Activated T-cell treated with anti-CD3 and anti-CD28 coated beads for 48 hours (primary cell): ENCODE results near the gene MKRN3.

Experiments
- DNase-seq: peaks from one replicate; pipeline ENCODE4 v3.0.0-alpha.2; 2020; ENCODE audit warnings: low read depth

Gene MKRN3

DNA sequence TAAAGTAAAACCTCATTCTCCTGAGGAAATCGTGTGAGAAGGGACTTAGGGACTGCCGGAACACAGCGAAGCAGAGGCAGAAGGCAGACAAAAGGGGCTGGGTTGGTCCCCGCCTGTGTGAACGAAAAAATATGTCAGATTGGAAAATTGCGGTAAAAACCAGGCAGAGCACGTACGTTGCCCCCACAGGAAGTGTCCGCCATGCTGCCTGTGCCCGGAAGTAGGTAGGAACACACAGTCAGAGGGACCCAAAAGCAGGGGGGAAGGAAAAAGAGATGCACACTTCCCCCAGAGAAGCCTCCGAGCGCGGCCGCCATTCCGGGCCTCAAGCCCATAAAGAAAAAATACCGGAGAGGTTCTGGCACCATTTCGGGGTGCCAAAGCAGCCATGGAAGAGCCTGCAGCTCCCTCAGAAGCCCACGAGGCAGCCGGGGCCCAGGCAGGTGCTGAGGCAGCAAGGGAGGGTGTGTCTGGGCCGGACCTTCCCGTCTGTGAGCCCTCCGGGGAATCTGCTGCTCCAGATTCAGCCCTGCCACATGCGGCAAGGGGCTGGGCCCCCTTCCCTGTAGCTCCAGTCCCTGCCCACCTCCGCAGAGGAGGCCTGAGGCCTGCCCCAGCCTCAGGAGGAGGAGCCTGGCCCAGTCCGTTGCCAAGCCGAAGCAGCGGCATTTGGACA is at the start of gene MKRN3:
Gene MKRN3, plus strand, starts transcription at position 280 of the 676 bp plus-strand sequence. Its CDS starts 109 bp downstream, at position 389.
- peak; percentile 29 for DNase-seq

DNA sequence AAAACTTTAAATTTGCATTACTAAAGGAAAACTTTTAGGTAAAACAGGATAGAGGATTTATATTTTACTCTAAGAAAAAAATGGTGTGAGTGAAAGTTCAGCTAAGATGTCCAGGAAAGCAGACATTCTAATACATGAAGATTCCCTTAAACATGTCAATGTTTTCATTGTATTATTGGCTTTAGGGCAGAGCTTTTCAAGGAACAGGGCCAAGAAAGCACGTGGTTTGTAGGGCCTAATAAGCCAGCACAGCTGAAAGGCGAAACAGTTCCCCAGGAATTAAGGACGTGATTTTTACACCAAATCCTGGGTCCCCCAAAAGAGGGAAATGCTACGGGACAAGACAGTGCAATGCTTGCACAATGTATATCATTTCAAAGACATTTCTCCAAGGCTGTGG is 48.6 kb upstream of the MKRN3 start:
- no peak for DNase-seq

DNA sequence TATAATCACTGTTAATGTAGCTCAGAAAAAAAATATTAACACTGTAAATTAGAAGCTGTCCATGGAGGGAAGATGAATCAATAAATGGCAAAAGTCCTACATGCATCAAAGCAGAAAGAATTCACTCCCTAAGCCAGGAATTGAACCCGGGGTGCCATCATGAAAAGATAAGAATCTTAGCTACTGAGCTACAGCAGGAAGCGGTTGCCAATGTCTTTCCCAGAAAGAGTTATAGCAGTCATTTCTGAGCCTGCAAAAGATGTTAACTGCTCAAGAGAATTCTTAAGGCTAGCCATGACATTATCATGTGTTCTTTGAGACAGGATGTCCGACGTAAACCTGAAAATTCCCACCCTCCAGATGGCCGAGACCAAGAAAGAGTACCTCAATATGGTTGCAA is 47.4 kb upstream of the MKRN3 start:
- DNase-seq, result no peak

DNA sequence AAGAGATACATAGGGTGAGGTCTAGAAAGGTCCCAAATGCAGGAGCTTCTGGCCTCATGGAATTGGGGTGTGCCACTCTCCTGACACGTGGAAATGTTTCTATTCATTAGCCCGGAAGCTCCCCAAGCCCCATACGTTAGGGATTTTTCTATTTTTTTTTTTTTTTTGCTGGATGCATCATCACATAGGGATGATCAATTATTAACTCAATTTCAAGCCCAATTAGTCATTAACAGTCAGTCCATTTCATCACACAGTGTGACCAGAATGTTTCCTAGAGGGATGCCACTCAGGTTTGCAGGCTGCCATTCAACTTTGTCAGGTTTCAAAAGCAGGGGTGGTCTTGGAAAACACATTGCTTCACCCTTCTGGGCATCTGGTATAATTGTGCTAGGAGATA is 40.7 kb upstream of the MKRN3 start:
- no peak for DNase-seq

DNA sequence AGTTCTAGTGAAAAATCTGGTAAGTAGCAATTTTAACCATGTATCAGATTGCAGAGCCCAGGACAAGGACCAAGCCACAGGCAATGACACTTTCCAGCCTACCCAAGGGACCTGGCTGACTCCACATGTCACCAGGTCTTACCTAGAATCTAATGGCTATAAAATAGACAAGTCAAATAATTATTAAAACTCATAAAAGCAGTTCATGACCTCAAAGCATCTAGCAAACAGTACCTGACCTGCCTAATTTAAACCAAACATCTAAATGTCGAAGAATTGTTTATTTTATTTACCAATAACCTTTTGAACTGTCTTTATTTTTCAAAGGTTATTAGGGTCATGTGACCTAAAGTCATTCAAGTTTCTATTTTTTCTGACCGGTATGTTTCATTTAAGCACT is 35.6 kb upstream of the MKRN3 start:
- DNase-seq, result no peak

DNA sequence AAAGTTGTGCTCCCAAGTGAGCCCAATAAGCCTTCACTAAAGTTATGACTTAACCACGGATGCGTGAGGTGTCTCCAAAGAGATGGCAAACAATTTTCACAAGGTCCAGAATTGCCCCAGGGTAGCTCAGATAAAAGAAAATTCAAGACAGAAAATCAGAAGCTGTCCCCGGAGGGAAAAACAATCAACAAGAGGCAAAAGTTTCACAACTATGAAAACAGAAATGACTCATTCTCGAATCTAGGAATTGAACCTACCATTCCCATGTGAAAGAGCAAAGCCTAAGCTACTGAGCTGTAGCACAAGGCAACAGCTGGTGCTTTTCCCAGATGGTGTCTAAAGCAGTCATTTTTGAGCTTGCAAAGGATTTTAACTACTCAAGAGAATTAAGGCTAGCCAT is 33.5 kb upstream of the MKRN3 start:
- DNase-seq, result no peak

DNA sequence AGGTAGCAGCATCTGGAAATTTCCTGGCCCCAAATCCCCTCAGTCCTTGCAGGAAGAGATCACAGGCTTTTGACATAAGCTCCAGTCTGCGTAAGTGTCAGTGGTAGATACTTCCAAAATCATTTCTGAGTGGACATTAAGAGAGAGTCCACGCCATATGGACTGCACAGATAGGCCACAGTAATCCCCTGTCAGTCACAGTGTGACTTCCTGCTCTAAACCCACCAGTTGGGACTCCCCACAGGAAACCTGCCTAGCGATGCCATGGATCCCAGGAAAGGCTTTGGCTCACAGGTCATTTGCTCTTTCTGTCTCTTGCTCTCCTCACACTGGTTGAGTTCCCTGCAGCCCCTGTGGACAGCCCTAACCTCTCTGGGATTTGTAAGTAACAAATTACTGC is 28.8 kb upstream of the MKRN3 start:
- DNase-seq, result no peak

DNA sequence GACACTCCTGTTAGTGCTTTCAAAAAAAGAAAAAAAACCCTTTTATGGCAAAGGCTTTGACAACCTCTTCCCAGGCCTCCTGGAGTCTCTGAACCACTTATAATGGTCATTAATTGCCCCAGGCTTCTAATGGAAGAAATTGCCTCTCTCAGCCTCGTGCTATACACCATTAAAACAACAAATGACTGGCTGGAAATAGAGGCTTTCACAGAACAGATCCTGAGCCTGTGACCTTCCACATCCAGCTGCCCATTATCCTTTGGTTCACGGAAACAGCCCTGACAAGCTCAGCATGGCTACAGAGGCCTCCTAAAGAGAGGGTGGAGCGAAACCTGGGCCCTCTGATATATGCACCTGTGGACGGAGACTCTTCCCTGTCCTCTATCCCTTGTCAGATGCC is 26.8 kb upstream of the MKRN3 start:
- DNase-seq, result no peak

DNA sequence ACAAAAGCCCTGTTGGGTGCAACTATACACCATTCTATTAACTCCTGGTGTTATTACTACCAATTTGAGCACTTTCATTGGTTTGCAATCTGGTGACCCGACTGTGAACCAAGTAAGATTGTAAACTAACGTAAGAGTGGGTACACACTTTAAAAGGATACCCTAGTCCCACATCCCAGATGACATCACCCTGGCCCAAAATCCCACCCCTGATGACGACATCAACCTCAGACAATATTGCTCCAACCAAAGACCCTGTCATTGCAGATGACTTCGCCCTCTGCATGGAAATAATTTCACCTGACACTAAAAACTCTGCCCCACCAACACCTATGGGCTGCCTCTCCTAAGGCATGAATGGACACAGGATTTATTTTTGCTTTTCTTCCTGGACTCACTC is 25.6 kb upstream of the MKRN3 start:
- no peak for DNase-seq

DNA sequence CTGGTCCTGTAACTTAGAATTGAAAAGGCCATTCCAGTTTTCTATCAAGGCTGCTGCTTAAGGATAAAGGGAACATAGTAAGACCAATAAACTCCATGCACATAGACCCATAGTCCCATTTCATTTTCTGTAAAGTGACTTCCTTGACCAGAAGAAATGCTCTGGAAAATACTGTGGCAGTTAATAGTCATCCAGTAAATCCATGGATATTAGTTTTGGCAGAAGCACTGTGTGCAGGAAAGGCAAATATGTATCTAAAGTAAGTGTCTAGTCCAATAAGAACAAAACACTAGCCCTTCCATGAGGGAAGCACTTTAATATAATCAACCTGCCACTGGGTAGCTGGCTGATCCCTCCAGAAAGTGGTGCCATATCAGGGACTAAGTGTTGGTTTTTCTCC is 19.3 kb upstream of the MKRN3 start:
- no peak for DNase-seq

DNA sequence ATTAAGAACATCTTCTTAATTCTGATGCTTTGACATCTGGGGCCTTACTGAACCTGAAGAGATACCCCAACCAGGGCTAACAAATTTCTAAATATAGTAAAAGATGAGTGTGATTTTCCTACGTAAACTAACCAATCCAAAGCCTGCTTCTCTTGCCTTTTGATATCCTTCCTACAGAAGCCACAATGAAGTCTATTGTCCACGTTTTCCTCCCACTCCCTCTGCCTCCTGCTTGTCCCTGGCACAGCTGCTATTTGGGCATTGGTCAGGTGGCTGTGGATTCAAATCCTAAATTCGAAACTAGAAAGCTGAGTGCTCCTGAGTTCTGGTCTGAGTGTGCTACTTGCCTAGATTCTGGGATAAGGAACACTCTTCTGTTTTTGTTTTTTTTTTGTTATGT is 17.4 kb upstream of the MKRN3 start:
- DNase-seq, result no peak

DNA sequence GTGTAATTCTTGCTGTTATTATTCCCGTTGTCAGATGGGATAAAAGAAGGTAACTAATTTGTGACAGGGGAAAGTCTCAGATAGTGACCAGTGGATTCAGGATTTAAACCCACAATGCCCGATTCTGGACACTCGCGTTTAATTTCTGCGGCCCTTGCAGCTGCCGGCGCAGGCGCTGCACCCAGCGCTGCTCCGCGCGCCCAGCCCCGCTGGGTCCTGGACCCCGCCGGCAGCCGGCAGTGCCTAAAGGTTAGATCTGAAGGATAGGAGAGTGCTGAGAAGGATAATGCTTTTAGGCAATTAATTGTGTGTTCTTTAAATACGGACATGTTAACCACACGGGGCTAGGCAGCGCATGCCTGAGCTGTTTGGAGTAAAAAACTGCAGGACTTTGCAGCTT is 3.6 kb upstream of the MKRN3 start:
- no peak for DNase-seq

DNA sequence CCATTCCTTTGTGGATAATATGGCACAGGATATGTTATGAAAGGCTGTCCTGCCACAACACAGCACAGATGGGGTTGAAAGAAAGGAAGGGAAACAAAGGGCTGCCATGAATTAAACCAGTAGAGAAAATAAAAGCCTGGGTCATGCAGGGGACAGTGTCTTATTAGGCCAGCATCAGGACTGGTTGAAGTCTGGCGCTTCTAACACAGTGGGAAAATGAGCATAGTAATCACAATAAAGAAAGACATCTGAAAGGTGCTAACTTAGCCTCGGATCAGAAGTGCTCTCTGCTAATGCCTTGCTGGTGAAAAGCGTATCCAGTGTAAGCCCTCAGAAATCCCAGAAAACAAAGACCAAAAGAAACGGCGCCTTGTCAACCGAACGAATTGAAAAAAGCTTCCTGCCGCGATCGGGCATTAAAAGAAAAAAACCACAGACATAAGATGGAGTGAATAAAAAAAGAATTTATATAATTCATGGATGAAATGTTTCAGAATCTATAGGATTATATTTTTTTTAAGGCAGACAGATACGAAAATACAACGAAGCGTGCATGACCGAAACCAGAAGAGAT is 566 bp upstream of the MKRN3 start:
- DNase-seq, result no peak

DNA sequence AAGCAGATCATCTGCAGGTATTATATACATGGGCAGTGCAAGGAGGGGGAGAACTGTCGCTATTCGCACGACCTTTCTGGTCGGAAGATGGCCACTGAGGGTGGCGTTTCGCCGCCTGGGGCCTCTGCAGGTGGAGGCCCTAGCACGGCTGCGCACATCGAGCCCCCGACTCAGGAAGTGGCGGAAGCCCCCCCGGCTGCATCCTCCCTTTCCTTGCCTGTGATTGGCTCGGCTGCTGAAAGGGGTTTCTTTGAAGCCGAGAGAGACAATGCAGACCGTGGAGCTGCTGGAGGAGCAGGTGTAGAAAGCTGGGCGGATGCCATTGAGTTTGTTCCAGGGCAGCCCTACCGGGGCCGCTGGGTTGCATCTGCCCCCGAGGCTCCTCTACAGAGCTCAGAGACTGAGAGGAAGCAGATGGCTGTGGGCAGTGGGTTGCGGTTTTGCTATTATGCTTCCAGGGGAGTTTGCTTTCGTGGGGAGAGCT is 639 bp downstream of the MKRN3 start:
- DNase-seq, result no peak

DNA sequence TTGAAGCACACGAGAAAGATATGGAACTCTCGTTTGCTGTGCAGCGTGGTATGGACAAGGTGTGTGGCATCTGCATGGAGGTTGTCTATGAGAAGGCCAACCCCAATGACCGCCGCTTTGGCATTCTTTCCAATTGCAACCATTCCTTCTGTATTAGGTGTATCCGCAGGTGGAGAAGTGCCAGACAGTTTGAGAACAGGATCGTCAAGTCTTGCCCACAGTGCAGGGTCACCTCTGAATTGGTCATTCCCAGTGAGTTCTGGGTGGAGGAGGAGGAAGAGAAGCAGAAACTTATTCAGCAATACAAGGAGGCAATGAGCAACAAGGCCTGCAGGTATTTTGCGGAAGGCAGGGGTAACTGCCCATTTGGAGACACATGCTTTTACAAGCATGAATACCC is 1.2 kb downstream of the MKRN3 start:
- DNase-seq, result no peak

DNA sequence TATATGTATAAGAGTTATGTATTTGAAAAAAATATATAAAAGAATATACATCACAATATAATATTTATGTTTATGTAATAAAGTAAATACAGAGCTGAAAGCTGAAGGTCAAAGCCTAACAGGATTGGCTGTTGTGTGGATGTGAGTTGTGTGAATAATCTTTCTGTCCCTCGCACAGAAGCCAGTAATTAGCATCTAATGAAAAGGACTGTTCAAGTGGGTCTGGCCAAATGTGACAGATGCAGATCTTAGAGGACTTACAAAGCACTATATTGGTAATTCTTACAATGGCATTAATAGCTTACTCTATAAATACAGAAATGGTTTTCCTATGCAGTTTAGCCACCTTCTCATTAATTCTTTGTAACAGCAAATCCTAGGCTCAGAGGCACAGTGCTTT is 2.4 kb downstream of the MKRN3 start:
- no peak for DNase-seq

DNA sequence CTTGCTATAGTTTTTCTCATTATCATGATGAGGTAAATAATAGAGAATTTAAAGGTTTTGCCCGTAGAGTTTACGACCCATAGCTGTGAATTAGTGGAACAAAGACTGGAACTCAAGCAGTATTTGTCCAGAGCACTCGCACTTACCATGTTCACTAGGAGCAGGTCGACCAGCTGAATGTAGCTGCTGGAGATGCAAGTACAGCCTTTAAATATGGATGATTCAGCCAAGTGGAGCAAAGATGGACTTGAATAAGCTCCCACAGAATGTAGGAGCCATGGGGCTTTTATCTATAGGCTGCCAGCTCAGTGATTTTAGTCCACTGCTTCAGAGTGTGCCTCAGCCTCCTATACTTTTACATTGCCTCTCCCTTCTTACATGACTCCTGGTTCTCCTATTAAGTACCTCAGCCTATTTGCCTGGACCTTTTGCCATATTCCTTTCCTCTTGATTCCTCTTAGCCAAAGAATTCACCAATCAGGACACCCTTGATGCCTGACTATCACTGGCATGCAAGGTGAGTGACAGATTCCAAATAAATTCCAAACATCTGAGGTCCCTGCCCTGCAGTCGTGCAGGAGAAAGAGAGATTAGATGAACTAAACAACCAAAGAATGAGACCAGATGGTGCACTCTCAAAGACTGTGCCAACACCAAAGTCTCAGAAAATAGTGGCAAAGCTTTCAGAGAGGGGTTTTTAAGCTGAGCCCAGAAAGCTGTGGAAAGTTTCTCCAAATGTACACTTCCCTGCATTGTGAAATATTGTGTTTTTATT is 3.9 kb downstream of the MKRN3 start:
- DNase-seq, result no peak

DNA sequence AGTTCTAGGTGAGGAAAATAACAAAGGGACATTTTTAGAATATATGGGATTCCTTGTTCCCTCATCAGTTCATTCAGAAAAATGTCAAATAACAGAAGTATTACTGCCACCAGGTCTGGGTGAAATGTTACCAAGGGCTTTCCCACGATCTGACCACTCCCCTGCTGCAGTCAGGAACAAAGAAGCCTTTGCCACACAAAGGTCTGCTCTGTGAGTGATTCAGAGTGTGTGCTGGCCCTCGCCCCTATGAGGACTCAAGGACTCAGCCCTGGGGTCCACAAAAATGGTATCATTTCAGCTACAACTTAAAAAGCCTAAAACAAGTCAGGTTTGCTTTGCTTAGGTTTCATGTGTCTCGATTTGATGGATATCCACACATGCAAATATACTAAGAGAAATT is 5.0 kb downstream of the MKRN3 start:
- DNase-seq, result no peak

DNA sequence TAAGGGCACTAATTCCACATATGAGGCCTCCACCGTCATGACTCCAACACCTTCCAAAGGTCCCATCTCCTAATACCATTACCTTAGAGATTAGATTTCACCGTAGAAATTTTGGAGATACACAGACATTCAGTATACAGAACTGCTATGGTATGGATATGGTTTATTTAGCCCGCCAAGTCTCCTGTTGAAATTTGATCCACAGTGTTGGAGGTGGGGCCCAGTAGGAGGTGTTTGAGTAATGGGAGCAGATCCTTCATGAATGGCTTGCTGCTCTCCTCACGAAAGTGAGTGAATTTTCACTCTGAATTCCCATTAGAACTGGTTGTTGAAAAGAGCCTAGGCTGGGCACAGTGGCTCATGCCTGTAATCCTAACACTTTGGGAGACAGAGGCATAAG is 7.4 kb downstream of the MKRN3 start:
- no peak for DNase-seq

DNA sequence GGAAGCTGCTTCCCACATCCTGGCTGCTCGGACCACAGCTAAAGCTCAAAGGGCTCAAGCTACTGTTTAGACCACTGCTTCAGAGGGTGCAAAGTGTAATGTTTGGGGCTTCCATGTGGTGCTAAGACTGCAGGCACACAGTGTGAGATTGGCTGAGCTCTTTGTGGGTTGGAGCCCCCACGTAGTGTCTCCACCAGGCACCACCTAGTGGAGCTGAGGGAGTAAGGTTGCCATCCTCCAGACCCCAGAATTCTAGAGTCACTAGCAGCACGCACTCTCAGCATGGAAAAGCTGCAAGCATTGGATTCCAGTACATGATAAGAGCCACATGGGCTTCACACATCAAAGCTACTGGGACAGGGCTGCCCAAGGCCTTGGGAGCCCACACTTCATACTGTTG is 9.3 kb downstream of the MKRN3 start:
- no peak for DNase-seq

DNA sequence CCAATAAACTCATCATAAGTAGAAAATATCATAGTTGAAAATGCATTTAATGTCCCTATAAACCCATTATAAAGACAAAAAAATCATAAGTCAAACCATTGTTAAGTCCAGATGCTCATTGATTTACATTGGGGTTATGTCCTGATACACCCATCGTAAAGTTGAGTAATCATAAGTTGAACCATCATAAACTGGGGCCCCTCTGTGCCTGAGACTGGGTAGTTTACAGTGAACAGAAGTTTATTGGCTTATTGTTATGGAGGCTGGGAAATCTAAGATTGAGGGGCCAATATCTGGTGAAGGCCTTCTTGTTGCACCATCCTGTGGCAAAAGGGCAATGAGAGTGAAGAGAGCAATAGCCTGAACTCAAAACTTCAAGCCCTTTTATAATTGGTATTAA is 10.6 kb downstream of the MKRN3 start:
- no peak for DNase-seq

DNA sequence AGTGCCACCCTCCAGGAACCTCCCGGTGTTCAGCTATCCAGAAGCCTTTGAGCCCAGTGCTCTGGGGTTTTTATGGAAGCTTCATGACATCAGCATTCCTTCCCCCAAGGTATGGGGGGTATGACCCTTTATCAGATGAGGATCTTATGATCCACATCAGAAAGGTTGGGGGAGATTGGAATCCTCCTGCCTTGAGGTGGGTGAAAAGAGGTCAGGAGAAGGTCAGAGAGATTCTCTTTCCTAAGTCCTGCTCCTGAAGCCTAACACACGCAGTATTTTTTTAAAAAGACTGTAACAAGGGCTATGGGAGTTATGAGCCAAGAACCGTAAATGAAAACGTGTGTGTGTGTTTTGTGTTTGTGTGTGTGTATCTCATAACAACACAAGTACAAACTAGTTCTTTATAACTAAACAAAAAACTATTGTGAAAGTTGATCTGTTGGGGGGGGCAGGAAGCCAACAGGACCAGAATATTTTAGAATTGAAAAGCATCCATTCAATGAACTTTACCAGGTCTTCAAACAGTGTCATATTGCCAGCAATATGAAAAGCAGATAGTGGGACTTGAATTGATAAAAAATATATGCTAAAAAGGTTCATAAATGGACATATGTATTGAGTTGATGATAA is 13.2 kb downstream of the MKRN3 start:
- DNase-seq, result no peak

DNA sequence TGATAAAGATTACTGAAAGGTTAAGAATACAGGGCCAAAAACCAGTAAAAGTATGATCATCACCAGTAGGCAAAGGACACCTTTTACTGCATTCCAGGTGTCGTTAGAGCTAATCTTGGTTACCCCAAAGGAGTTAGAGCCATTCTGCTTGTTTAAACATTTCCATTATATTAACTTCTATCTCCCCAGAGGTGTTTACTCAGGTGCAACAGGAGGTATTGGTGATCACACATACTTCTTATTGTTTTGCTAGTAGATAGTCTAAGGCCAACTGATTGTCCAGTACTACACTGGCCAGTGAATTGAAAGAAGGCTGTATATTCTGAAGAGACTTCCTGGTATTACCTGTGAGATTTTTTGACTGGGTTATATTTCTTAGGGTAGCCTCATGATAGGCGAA is 22.8 kb downstream of the MKRN3 start:
- no peak for DNase-seq
